Central memory CD8-positive, alpha-beta T cell (primary cell): Measurements from ENCODE around the gene NEK6.
A peak's percentile ranks its signal among the peaks of the same experiment; 100 is the strongest.

ENCODE experiments used
- ATAC-seq: fragments of 150-1000 bp; cut with Tn5 transposase; replicated peaks from 2 replicates; pipeline ENCODE4 v1.10.0; 2022; ENCODE audit warnings: mild to moderate bottlenecking, moderate FRiP score, moderate number of reproducible peaks; ENCODE audit not compliant: poor library complexity, severe bottlenecking; ENCODE audit errors: extremely low read depth
- DNase-seq, 2 donors: peaks; one replicate each; pipeline ENCODE4 v3.0.0; 2021; ENCODE audit warnings: low spot score in 2 of 2
- H3K27ac Mint-ChIP-seq: one replicate; pipeline ENCODE4 v1.8.0; 2022; ENCODE audit warnings: low read depth, mild to moderate bottlenecking, moderate library complexity, mixed read lengths
- H3K27me3 Mint-ChIP-seq: one replicate; pipeline ENCODE4 v1.8.0; 2022; ENCODE audit warnings: mixed read lengths
- H3K36me3 Mint-ChIP-seq: one replicate; pipeline ENCODE4 v1.8.0; 2022; ENCODE audit warnings: mild to moderate bottlenecking, moderate library complexity, mixed read lengths; ENCODE audit not compliant: insufficient read depth
- H3K4me1 Mint-ChIP-seq: one replicate; pipeline ENCODE4 v1.8.0; 2022; ENCODE audit warnings: mixed read lengths
- H3K4me3 Mint-ChIP-seq: one replicate; pipeline ENCODE4 v1.8.0; 2022; ENCODE audit warnings: mild to moderate bottlenecking, moderate library complexity, mixed read lengths
- H3K9me3 Mint-ChIP-seq: one replicate; pipeline ENCODE4 v1.8.0; 2022; ENCODE audit warnings: mixed read lengths

Gene NEK6

DNA sequence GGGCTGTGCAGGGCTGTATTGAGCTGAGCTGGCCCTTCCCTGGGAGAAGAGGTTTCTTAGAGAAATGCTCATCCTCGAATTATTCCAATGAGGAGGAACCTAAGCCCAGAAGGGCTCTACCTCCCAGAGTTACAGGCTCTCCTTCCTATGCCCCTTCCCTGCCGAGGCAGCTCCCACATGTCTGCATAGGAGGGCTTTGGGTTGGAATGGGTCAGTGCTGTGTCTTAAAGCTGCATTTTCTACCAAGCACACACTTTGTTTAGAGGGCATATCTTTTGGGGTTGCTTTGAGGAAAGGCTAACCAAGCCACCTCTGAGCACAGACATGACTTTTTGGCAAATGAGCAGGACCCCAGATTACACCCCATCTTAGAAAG lies 9.1 kb downstream of the NEK6 start:
- Mint-ChIP-seq H3K27me3 (no peaks in the 10 kb centered on the region), H3K27ac (no peak overlapping the region), H3K36me3 (peaks cover 2% of the 10 kb centered on the region), H3K4me3 (no peak overlapping the region), H3K4me1 (peaks cover 34% of the 10 kb centered on the region), H3K9me3 (no peaks in the 10 kb centered on the region)
- DNase-seq (no peak), ATAC-seq (no peak)

DNA sequence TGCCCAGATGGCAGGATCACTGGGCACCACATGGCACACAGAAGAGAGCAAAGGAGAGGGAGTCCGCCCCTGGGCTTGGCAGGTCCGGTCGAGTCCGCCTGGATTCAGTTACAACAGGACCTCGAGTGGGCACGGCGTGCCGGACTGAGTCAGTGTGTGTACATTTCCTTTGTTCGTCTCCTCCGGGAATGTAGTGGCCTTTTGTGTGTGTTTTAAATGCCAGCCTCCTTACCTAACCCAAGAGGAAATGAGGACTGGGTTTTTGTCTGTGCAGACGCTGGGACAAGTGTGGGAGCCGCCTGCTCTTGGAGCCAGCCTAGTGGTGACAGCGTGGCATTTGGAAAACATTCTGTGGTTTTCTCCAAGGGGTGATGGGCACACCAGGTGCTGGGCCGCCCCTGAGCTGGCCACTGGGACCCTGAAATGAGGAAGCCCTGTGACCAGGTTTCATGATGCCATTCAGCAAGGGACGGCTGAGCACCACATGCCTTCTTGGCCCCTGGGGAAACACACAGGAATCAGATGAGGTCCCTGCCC lies 9.6 kb downstream of the NEK6 start:
- Mint-ChIP-seq H3K4me3 (no peak overlapping the region), H3K36me3 (peaks cover 2% of the 10 kb centered on the region), H3K27ac (no peak overlapping the region), H3K9me3 (no peaks in the 10 kb centered on the region), H3K4me1 (peaks cover 32% of the 10 kb centered on the region), H3K27me3 (no peaks in the 10 kb centered on the region)
- ATAC-seq = peak; percentile 10
- no peak for DNase-seq

DNA sequence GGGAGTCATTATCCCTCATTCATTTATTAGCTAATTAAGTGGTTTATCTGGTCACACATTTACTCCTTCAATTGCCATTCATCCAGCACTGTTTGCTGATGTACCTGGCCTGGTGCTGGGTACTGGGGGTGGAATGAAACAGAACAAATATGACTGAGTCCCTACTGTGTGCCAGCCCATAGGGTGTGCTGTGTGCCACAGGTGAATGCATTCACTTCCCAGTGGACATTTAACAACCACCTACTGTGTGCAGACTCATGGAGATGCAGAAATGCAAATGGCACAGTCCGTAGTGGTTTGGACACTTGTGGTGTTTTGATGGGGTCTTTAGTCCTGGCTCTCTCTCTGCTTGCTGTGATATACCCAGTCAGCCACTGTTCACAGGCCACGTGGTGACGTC lies 10.5 kb downstream of the NEK6 start:
- no peaks in the 10 kb centered on the region for H3K9me3 Mint-ChIP-seq
- no peak for DNase-seq
- no peak overlapping the region for H3K27ac Mint-ChIP-seq
- H3K4me1 Mint-ChIP-seq = peaks cover 38% of the 10 kb centered on the region
- no peak for ATAC-seq
- H3K4me3 Mint-ChIP-seq = no peak overlapping the region
- no peaks in the 10 kb centered on the region for H3K27me3 Mint-ChIP-seq
- peaks cover 2% of the 10 kb centered on the region for H3K36me3 Mint-ChIP-seq

DNA sequence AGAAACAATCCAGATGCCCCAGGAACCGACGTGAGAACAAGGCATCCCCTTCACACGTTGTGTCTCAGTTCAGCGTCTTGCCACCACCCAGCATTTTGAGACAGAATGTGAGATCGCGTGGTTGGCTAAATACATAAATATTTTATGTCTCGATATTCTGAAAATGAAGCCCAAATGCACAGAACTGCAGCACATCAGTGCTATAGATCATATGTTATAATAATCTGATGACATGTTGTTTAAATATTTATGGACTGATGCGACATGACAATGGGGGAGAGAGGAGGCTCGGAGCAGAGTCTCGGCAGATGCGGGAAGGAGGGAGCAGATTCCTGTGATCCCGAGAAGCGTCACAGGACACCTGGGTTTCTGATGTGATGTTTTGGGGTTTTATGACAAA lies 10.9 kb downstream of the NEK6 start:
- H3K27ac Mint-ChIP-seq = no peak overlapping the region
- peaks cover 38% of the 10 kb centered on the region for H3K4me1 Mint-ChIP-seq
- peaks cover 2% of the 10 kb centered on the region for H3K36me3 Mint-ChIP-seq
- no peaks in the 10 kb centered on the region for H3K9me3 Mint-ChIP-seq
- no peaks in the 10 kb centered on the region for H3K27me3 Mint-ChIP-seq
- DNase-seq (no peak), ATAC-seq (no peak)
- no peak overlapping the region for H3K4me3 Mint-ChIP-seq

DNA sequence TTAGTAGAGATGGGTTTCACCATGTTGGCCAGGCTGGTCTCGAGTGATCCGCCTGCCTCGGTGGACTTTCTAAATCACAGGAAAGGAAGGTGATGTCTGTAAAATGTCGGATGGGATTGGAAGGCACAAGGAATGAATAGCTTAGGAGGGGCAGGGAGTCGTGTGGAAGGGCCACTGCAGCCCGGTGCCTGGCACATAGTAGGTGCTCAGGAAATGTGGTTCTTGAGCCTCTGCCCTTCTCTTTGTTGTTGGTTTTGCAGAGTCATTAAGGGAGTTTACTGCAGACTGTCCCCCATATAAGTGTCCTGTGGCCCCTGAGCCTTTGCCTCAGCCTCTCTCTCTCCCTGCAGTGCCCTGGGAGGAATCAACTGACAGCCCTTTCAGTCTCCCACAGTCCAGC lies 11.8 kb downstream of the NEK6 start:
- DNase-seq (no peak), ATAC-seq (no peak)
- Mint-ChIP-seq H3K9me3 (no peaks in the 10 kb centered on the region), H3K36me3 (no peaks in the 10 kb centered on the region), H3K27me3 (no peaks in the 10 kb centered on the region), H3K27ac (no peak overlapping the region), H3K4me1 (peaks cover 41% of the 10 kb centered on the region), H3K4me3 (no peak overlapping the region)

DNA sequence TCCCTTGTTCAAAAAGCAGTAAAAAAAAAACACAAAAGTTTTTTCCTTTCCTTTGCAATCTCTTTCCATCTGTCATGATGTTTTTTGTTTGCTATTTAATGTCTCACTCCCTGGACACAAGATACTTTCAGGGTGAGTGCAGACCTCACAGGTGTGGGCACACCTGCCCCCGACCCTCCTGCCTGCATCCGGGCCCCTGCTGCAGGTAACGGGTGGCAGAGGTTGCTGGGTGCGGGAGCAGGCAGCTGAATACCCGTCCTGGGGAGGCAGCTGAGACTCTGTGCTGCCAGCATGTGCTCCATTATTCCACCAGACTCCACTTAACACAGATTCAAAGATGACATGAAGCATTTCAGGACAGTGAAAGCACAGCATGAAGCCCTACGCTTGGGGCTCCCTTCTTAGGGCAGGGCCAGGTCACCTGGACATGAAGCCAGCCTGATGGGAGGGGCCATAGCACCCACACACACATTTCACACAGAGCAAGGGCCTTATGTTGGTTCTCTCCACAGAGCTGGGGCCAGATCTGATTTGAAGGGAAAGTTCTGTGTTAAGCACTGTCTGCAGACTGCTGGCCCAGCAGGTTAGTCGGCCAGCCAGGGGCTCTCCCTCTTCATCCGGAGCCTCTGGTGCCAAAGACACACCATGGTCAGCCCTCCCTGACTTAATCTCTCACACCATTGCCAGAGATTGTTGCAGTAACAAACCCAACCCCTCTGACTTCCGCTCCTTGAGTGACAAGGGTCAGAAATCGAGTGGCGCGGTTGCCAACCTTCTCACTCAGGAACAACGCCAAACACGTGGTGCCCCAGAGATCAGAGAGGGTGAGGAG lies 13.0 kb downstream of the NEK6 start:
- no peaks in the 10 kb centered on the region for H3K36me3 Mint-ChIP-seq
- peaks cover 39% of the 10 kb centered on the region for H3K4me1 Mint-ChIP-seq
- no peak overlapping the region for H3K4me3 Mint-ChIP-seq
- H3K27me3 Mint-ChIP-seq = no peaks in the 10 kb centered on the region
- ATAC-seq (no peak), DNase-seq (no peak)
- H3K9me3 Mint-ChIP-seq = no peaks in the 10 kb centered on the region
- no peak overlapping the region for H3K27ac Mint-ChIP-seq

DNA sequence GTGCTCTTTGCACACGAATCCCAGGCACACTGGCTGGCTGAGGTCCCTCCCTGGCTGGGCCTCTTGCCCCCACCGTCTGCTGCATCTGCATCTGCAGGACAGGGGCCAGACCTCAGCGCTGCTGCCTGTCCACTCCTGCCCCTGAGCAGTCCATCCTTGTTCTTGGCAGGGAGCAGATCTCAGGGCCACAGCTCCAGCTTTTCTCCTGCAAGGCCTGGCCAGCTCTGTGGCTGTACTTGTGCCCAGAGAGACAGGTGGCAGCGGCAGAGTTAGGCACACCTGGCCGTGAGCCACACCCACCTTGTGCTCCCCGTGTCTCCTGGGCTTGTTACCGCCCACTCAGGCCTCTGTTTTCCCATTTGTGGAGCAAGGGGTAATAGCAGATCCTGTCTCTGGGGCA lies 13.9 kb downstream of the NEK6 start:
- peaks cover 39% of the 10 kb centered on the region for H3K4me1 Mint-ChIP-seq
- no peaks in the 10 kb centered on the region for H3K36me3 Mint-ChIP-seq
- H3K27me3 Mint-ChIP-seq = no peaks in the 10 kb centered on the region
- DNase-seq = no peak
- no peak for ATAC-seq
- no peak overlapping the region for H3K27ac Mint-ChIP-seq
- no peak overlapping the region for H3K4me3 Mint-ChIP-seq
- H3K9me3 Mint-ChIP-seq = no peaks in the 10 kb centered on the region

DNA sequence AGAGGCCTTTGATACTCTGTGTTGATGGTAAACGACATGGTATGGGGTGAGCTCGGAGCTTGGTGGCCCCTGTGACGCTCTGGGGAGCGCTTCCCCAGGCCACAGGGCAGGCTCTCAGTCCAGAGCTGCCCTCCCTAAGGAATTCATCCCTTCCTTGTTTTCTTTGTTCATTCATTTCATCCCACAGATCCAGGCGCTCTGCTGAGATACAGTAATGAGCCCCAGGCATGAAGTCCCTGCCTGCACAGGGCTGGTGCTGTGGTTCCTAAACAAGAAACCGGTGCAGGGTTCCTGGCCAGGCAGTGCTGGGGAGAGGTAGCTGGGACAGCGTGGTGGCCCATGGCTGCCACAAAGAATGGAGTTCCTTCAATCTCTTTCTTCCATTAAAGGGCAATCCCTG lies 14.4 kb downstream of the NEK6 start:
- DNase-seq (no peak), ATAC-seq (no peak)
- Mint-ChIP-seq H3K4me1 (peaks cover 37% of the 10 kb centered on the region), H3K27ac (no peak overlapping the region), H3K27me3 (no peaks in the 10 kb centered on the region), H3K36me3 (no peaks in the 10 kb centered on the region), H3K4me3 (no peak overlapping the region), H3K9me3 (no peaks in the 10 kb centered on the region)

DNA sequence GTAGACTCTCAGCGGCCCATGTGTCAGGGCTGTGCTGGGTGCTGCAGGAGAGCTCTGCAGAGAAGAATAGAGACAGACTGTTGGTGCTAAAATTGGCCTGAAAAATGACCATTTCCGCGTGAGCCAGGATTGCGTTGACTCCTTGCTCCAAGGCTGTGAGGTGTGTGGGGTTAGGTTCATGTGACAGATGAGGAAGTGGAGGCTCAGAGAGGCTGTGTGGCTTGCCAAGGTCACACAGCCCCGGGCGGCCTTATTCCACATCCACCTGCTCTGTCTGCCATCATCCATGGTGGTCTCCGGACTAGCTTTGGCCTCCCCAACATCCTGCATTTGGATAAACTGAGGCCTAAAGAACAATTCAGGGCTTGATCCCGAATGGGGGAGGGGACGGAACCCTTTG lies 15.2 kb downstream of the NEK6 start:
- Mint-ChIP-seq H3K4me1 (peaks cover 39% of the 10 kb centered on the region), H3K36me3 (peaks cover 1% of the 10 kb centered on the region), H3K4me3 (no peak overlapping the region), H3K27me3 (no peaks in the 10 kb centered on the region), H3K27ac (no peak overlapping the region), H3K9me3 (no peaks in the 10 kb centered on the region)
- DNase-seq (no peak), ATAC-seq (no peak)

GRCh38 chr9:124273427-124274160 lies 15.8 kb downstream of the NEK6 start:
- H3K4me3 Mint-ChIP-seq = no peak overlapping the region
- no peak for ATAC-seq

DNA sequence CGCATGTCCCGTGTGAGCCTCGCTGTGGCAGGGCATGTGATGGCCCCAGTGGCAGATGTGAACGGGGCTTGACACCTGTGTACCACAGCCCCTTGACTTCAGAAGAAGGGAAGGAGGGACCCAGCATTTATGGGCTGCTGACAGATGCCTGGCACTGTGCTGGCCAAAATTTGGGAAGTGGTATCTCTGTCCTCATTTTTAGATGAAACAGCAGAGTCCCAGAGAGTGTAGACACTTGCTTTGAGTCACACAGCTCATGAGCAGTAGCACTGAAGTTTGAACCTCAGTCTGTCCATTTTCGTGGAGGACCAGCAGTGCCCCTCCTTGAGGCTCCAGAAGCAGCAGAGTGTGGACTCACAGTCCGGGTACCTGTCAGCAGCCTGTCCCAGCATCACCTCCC lies 16.5 kb downstream of the NEK6 start:
- H3K4me3 Mint-ChIP-seq = no peak overlapping the region
- DNase-seq (no peak), ATAC-seq (no peak)
- H3K27me3 Mint-ChIP-seq = no peaks in the 10 kb centered on the region
- H3K27ac Mint-ChIP-seq = no peak overlapping the region
- peaks cover 1% of the 10 kb centered on the region for H3K36me3 Mint-ChIP-seq
- peaks cover 42% of the 10 kb centered on the region for H3K4me1 Mint-ChIP-seq
- H3K9me3 Mint-ChIP-seq = no peaks in the 10 kb centered on the region

More at GRCh38 chr9:124273427-124274160, 15.8 kb downstream of the NEK6 start:
- no peak for DNase-seq
- Mint-ChIP-seq H3K9me3 (no peaks in the 10 kb centered on the region), H3K27ac (no peak overlapping the region), H3K4me1 (peaks cover 42% of the 10 kb centered on the region), H3K27me3 (no peaks in the 10 kb centered on the region), H3K36me3 (peaks cover 1% of the 10 kb centered on the region)

DNA sequence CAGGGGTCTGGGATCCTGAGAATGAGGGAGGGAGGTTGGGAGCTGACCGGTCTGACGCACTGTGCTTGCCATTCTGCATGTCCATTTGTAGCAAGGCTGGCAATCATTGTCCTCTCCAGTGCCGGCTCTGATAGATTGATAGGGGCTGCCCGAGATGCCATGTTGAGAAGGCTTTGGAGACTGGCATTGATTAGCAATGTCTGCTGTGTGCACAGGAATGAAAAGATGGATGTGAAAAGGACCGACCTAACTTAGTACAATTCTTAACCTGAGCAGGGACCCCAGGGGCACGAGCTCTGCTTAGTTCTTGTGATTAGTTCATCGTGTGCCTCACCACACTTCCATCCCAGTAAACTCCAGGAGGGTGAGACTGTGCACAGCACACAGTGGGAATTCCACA lies 17.0 kb downstream of the NEK6 start:
- H3K4me1 Mint-ChIP-seq = peaks cover 46% of the 10 kb centered on the region
- no peak overlapping the region for H3K4me3 Mint-ChIP-seq
- no peaks in the 10 kb centered on the region for H3K9me3 Mint-ChIP-seq
- ATAC-seq (no peak), DNase-seq (no peak)
- H3K27me3 Mint-ChIP-seq = no peaks in the 10 kb centered on the region
- peaks cover 1% of the 10 kb centered on the region for H3K36me3 Mint-ChIP-seq
- no peak overlapping the region for H3K27ac Mint-ChIP-seq

DNA sequence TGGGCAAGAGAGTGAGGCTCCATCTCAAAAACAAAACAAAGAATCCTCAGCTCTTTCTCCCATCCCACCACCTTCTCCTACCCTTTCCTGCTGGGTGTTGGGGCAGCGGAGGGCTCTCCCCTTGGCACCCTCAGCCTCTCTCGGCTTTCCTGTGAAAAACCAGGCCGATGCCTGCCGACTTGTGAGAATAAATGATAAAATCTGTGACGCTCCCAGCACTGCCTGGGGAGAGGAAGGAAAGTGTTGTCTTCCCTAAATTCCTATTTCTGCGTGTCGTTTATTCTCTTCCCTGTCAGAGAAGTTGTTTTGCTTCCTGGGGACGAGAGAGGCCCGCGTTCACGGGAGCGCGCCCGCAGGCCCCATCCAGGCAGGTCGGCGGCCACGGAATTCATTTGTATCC lies 19.7 kb downstream of the NEK6 start:
- no peak for ATAC-seq
- Mint-ChIP-seq H3K4me3 (no peak overlapping the region), H3K27me3 (no peaks in the 10 kb centered on the region), H3K36me3 (peaks cover 1% of the 10 kb centered on the region), H3K9me3 (no peaks in the 10 kb centered on the region), H3K4me1 (peaks cover 44% of the 10 kb centered on the region), H3K27ac (no peak overlapping the region)
- no peak for DNase-seq
